HCT116 (cell line): Measurements from ENCODE around the gene PRPSAP1. TPM values are rescaled to one million over a fixed set of nuclear protein-coding genes. Genes with fewer than 3 reads are reported as not detected.

Experiments used
- ATAC-seq: fragments of 200-7000 bp; cut with Tn5 transposase; 2 replicates; pipeline ENCODE4 v1.9.1; 2020; ENCODE audit warnings: mild to moderate bottlenecking, moderate library complexity
- BruUV-seq: library from RNA; stranded (reverse); fragments of 400-500 nt; replicated peaks from 2 replicates; lab custom pipeline; 2021; lab: Mats Ljungman, UMichigan
- CTCF ChIA-PET: fragments of 300-600 bp; sonication (Branson Sonifier 250); formaldehyde crosslinking; loops from one replicate; lab custom pipeline; 2021; ENCODE audit warnings: antibody characterized with exemption; lab: Charles Lee
- POLR2A ChIA-PET: fragments of 300-600, 350-600 bp; sonication (Branson Sonifier 250); formaldehyde crosslinking; loops from one replicate; lab custom pipeline; 2021; ENCODE audit warnings: antibody characterized with exemption; lab: Charles Lee
- RAD21 ChIA-PET, 2 experiments: fragments of 300-600 bp; sonication (Branson Sonifier 250); formaldehyde crosslinking; loops; one replicate each; lab custom pipeline; 2023; ENCODE audit warnings: low total read pairs in 2 of 2; ENCODE audit not compliant: uncharacterized antibody in 2 of 2, unreplicated experiment in 2 of 2, low non-redundant PET in 1 of 2; lab: Charles Lee
- DNase-seq: peaks from one replicate; pipeline ENCODE4 v3.0.0-alpha.2; 2010; ENCODE audit warnings: low read depth, low spot score
- H2AFZ ChIP-seq: fragments of 200-600 bp; shearing (Covaris generic), sonication (generic); 2 replicates; pipeline ENCODE4 v1.6.1; 2017; ENCODE audit warnings: low read depth, mixed run types, mixed read lengths, antibody characterized with exemption, low read length; ENCODE audit not compliant: poor library complexity, severe bottlenecking
- H3K27ac ChIP-seq: 2 replicates; pipeline ENCODE4 v1.5.1; 2012; ENCODE audit warnings: low read depth, low read length
- H3K27me3 ChIP-seq: fragments of 200-600 bp; sonication (generic); 2 replicates; pipeline ENCODE4 v1.6.1; 2016; ENCODE audit warnings: mixed run types, low read length, mixed read lengths; ENCODE audit not compliant: insufficient read depth
- H3K36me3 ChIP-seq, 2 experiments: fragments of 200-500 bp in 1 of 2; fragments of 200-600 bp in 1 of 2; sonication (Bioruptor generic) in 1 of 2; sonication (generic) in 1 of 2; 2 replicates each; pipeline versions ENCODE4 v1.5.1 to v1.6.1; 2014 to 2016; ENCODE audit warnings: low read length in 2 of 2, inconsistent platforms in 1 of 2, mixed read lengths in 1 of 2, mixed run types in 1 of 2; ENCODE audit not compliant: insufficient read depth in 2 of 2, control insufficient read depth in 1 of 2
- H3K4me1 ChIP-seq, 2 experiments: fragments of 200-600 bp in 1 of 2; sonication (generic) in 1 of 2; 2 replicates each; pipeline versions ENCODE4 v1.5.1 to v1.6.1; 2012 to 2017; ENCODE audit warnings: low read length in 2 of 2, inconsistent platforms in 1 of 2, mild to moderate bottlenecking in 1 of 2, mixed read lengths in 1 of 2, mixed run types in 1 of 2, moderate library complexity in 1 of 2; ENCODE audit not compliant: insufficient read depth in 2 of 2, control insufficient read depth in 1 of 2
- H3K4me2 ChIP-seq: fragments of 200-600 bp; sonication (generic); 2 replicates; pipeline ENCODE4 v1.6.1; 2017; ENCODE audit warnings: mixed run types, low read length, mixed read lengths
- H3K4me3 ChIP-seq, 2 experiments: fragments of 200-600 bp in 1 of 2; sonication (generic) in 1 of 2; replicated peaks in 1 of 2; 2 replicates each; pipeline ENCODE4 v1.5.1; 2011 to 2016; ENCODE audit warnings: low read length in 2 of 2, control low read depth in 1 of 2, low read depth in 1 of 2, mild to moderate bottlenecking in 1 of 2, mixed read lengths in 1 of 2, mixed run types in 1 of 2
- H3K79me2 ChIP-seq: fragments of 200-600 bp; sonication (generic); 2 replicates; pipeline ENCODE4 v1.6.1; 2017; ENCODE audit warnings: mild to moderate bottlenecking, mixed run types, low read length, moderate library complexity, mixed read lengths; ENCODE audit not compliant: insufficient read depth
- H3K9ac ChIP-seq: fragments of 200-600 bp; sonication (generic); 2 replicates; pipeline ENCODE4 v1.6.1; 2016; ENCODE audit warnings: low read length, mixed read lengths
- H3K9me2 ChIP-seq: fragments of 200-600 bp; sonication (generic), shearing (Covaris generic); 2 replicates; pipeline ENCODE4 v1.6.1; 2017; ENCODE audit warnings: mixed run types, mild to moderate bottlenecking, moderate library complexity; ENCODE audit not compliant: insufficient read depth
- H3K9me3 ChIP-seq, 2 experiments: fragments of 200-500 bp in 1 of 2; fragments of 200-600 bp in 1 of 2; sonication (Bioruptor generic) in 1 of 2; sonication (generic) in 1 of 2; 2 replicates each; pipeline ENCODE4 v1.6.1; 2014 to 2017; ENCODE audit warnings: low read length in 2 of 2, mixed read lengths in 2 of 2, inconsistent platforms in 1 of 2, low read depth in 1 of 2, mild to moderate bottlenecking in 1 of 2, mixed run types in 1 of 2, moderate library complexity in 1 of 2; ENCODE audit not compliant: control insufficient read depth in 1 of 2, insufficient read depth in 1 of 2
- H4K20me1 ChIP-seq: fragments of 200-600 bp; sonication (generic), shearing (Covaris generic); 2 replicates; pipeline ENCODE4 v1.6.1; 2017; ENCODE audit warnings: mixed run types, mild to moderate bottlenecking, moderate library complexity; ENCODE audit not compliant: insufficient read depth
- ATF3 ChIP-seq: IDR thresholded peaks from 2 replicates; pipeline ENCODE4 v1.6.1; 2012
- CEBPB ChIP-seq: IDR thresholded peaks from 2 replicates; pipeline ENCODE4 v1.6.1; 2012; ENCODE audit warnings: low read depth
- CTCF ChIP-seq, 3 experiments: fragments of 200-600 bp in 1 of 3; sonication (generic) in 1 of 3; IDR thresholded peaks in 2 of 3; conservative IDR thresholded peaks in 1 of 3; 2 replicates each; pipeline ENCODE4 v1.5.1; 2012 to 2017; ENCODE audit warnings: low read depth in 2 of 3, low read length in 2 of 3, antibody characterized with exemption in 1 of 3, borderline replicate concordance in 1 of 3, control low read depth in 1 of 3, mild to moderate bottlenecking in 1 of 3, mixed read lengths in 1 of 3, mixed run types in 1 of 3, moderate library complexity in 1 of 3; ENCODE audit not compliant: insufficient read depth in 1 of 3
- FOSL1 ChIP-seq: IDR thresholded peaks from 2 replicates; pipeline ENCODE4 v1.6.1; 2012; ENCODE audit warnings: low read depth
- RAD21 ChIP-seq: IDR thresholded peaks from 2 replicates; pipeline ENCODE4 v1.6.1; 2012; ENCODE audit warnings: low read depth, mild to moderate bottlenecking
- SP1 ChIP-seq: IDR thresholded peaks from 2 replicates; pipeline ENCODE4 v1.6.1; 2012; ENCODE audit warnings: low read depth
- TCF7L2 ChIP-seq: IDR thresholded peaks from 2 replicates; pipeline ENCODE4 v1.7.0; 2011; ENCODE audit warnings: borderline replicate concordance, inconsistent platforms; ENCODE audit not compliant: insufficient read depth, insufficient read length; ENCODE audit errors: extremely low read depth
- ZNF274 ChIP-seq: fragments of 200-500 bp; sonication (Bioruptor generic); IDR thresholded peaks from 2 replicates; pipeline ENCODE4 v1.6.1; 2014; ENCODE audit warnings: mild to moderate bottlenecking, low read depth, low read length, inconsistent platforms
- intact Hi-C: fragments of 100-400 bp; cut with micrococcal nuclease; formaldehyde crosslinking; loops from 2 replicates; pipeline ENCODE4 v1.10.0; 2022
- total RNA-seq: library from RNA; stranded (reverse); gene quantifications from one replicate; pipeline ENCODE4 v1.2.1, GENCODE V29; 2021; ENCODE audit not compliant: unreplicated experiment

PRPSAP1 gene
- total RNA-seq, 1 experiment from 2014 or later: 81.4 TPM

- Histone ChIP-seq H3K4me1 (no peaks in the 10 kb centered on the region), H3K79me2 (no peaks in the 10 kb centered on the region), H3K4me3 (no peak overlapping the region), H3K9ac (no peak overlapping the region), H4K20me1 (no peaks in the 10 kb centered on the region), H3K9me3 (no peaks in the 10 kb centered on the region), H2AFZ (no peak overlapping the region), H3K27ac (no peak overlapping the region), H3K27me3 (no peaks in the 10 kb centered on the region), H3K36me3 (peaks cover 13 to 23% of the 10 kb centered on the region in 2 experiments; a peak in 3 of 4 replicates), H3K4me2 (no peak overlapping the region), H3K9me2 (no peaks in the 10 kb centered on the region)
- ChIA-PET RAD21 (no interaction called here), POLR2A (no interaction called here), CTCF (interaction anchor here (1.0 kb wide), 1 partner anchor 9 kb away, joined by 3 read pairs; no protein-coding TSS in a partner anchor)
- no peak for DNase-seq
- intact Hi-C loops: no loop called here
- ATAC-seq: no peak
- TF ChIP-seq CTCF (IDR thresholded peaks at IDR 0.05 in 2 of 3, conservative IDR thresholded peaks at IDR 0.05 in 1 of 3; ENCODE audit: borderline replicate concordance in 1 of 3, insufficient read depth in 1 of 3, low read depth in 2 of 3, low read length in 2 of 3): no peak
- BruUV-seq: no TSS peak
Observed at GRCh38 chr17:76312735-76313134, 41.0 kb downstream of the PRPSAP1 start.

GRCh38 chr17:76309461-76309860, 44.3 kb downstream of the PRPSAP1 start:
- H3K79me2 ChIP-seq: no peaks in the 10 kb centered on the region
- H4K20me1 ChIP-seq: no peaks in the 10 kb centered on the region
- no peaks in the 10 kb centered on the region for H3K4me1 ChIP-seq
- H2AFZ ChIP-seq: no peak overlapping the region
- no peak overlapping the region for H3K4me2 ChIP-seq
- BruUV-seq: TSS peak; percentile 43
- no peaks in the 10 kb centered on the region for H3K27me3 ChIP-seq
- no peaks in the 10 kb centered on the region for H3K9me2 ChIP-seq
- H3K9ac ChIP-seq: no peak overlapping the region
- POLR2A ChIA-PET: no interaction called here
- RAD21 ChIA-PET: no interaction called here
- CTCF ChIA-PET: no interaction called here
- TF ChIP-seq CEBPB (no peak), SP1 (no peak), FOSL1 (no peak), ZNF274 (no peak), CTCF (IDR thresholded peaks at IDR 0.05 in 2 of 3, conservative IDR thresholded peaks at IDR 0.05 in 1 of 3; ENCODE audit: borderline replicate concordance in 1 of 3, insufficient read depth in 1 of 3, low read depth in 2 of 3, low read length in 2 of 3) (no peak), TCF7L2 (no peak), RAD21 (no peak), ATF3 (no peak)
- no peaks in the 10 kb centered on the region for H3K9me3 ChIP-seq
- H3K27ac ChIP-seq: no peak overlapping the region
- no peak overlapping the region for H3K4me3 ChIP-seq
- intact Hi-C loops: no loop called here
- no peak for DNase-seq
- peaks cover 13 to 21% of the 10 kb centered on the region in 2 experiments; a peak in 3 of 4 replicates for H3K36me3 ChIP-seq
- no peak for ATAC-seq
